ENCODE measurements around the gene POM121C.
"Not testable (repeated sequence)": the region's sequence is repeated elsewhere in the genome, so short reads cannot be mapped to it uniquely, and the experiment has no call there.

Gene POM121C

GRCh38 chr7:75485979-75486643, at the start of gene POM121C:
Gene POM121C (minus strand): TSS chr7:75486299. CDS start chr7:75441496, 44,803 bp downstream.
- peak; percentile 72 for TF ChIP-seq ZFX (IDR thresholded peaks at IDR 0.05)
- peak within 1 kb of the TSS; percentile 84 for H3K27ac ChIP-seq

GRCh38 chr7:75534727-75535307, 48.7 kb upstream of the POM121C start:
- no peak overlapping the region for H3K27ac ChIP-seq

GRCh38 chr7:75533926-75534325, 47.8 kb upstream of the POM121C start:
- H3K27ac ChIP-seq = no peak overlapping the region
- TF ChIP-seq CTCF (conservative IDR thresholded peaks at IDR 0.05) (no peak), ZFX (IDR thresholded peaks at IDR 0.05) (no peak)

More at GRCh38 chr7:75534727-75535307, 48.7 kb upstream of the POM121C start:
- TF ChIP-seq ZFX (IDR thresholded peaks at IDR 0.05) (no peak), CTCF (conservative IDR thresholded peaks at IDR 0.05) (no peak)

GRCh38 chr7:75532639-75533038, 46.5 kb upstream of the POM121C start:
- TF ChIP-seq CTCF (conservative IDR thresholded peaks at IDR 0.05) (no peak), ZFX (IDR thresholded peaks at IDR 0.05) (no peak)
- no peak overlapping the region for H3K27ac ChIP-seq

- TF ChIP-seq CTCF (conservative IDR thresholded peaks at IDR 0.05) = no peak
- no peak for TF ChIP-seq ZFX (IDR thresholded peaks at IDR 0.05)
These were observed 45.3 kb upstream of the POM121C start for GRCh38 chr7:75531359-75531821.

GRCh38 chr7:75527224-75527722, 41.2 kb upstream of the POM121C start:
- H3K27ac ChIP-seq = peak overlapping the region; percentile 89

More at GRCh38 chr7:75531359-75531821, 45.3 kb upstream of the POM121C start:
- no peak overlapping the region for H3K27ac ChIP-seq

GRCh38 chr7:75521727-75522126, 35.6 kb upstream of the POM121C start:
- not testable (repeated sequence) for H3K27ac ChIP-seq

GRCh38 chr7:75518842-75519241, 32.7 kb upstream of the POM121C start:
- H3K27ac ChIP-seq = not testable (repeated sequence)

GRCh38 chr7:75509033-75509432, 22.9 kb upstream of the POM121C start:
- H3K27ac ChIP-seq = not testable (repeated sequence)

GRCh38 chr7:75492020-75492419, 5.9 kb upstream of the POM121C start, which contains the start of gene SPDYE5:
Gene SPDYE5 (plus strand): TSS chr7:75492320. CDS start chr7:75494048, 1,728 bp downstream.
- H3K27ac ChIP-seq = not testable (repeated sequence)

- peak overlapping the region; percentile 84 for H3K27ac ChIP-seq
These were observed 632 bp downstream of the POM121C start for GRCh38 chr7:75485355-75485978.

GRCh38 chr7:75480313-75480712, 5.8 kb downstream of the POM121C start:
- H3K27ac ChIP-seq = not testable (repeated sequence)

- not testable (repeated sequence) for H3K27ac ChIP-seq
These were observed 8.6 kb downstream of the POM121C start for GRCh38 chr7:75477457-75477856.

GRCh38 chr7:75470166-75470565, 15.9 kb downstream of the POM121C start:
- H3K27ac ChIP-seq = not testable (repeated sequence)

GRCh38 chr7:75460541-75460940, 25.6 kb downstream of the POM121C start:
- not testable (repeated sequence) for H3K27ac ChIP-seq

- not testable (repeated sequence) for H3K27ac ChIP-seq
These were observed 28.1 kb downstream of the POM121C start for GRCh38 chr7:75458034-75458433.
